ENCODE results near the gene RB1. TPM values are rescaled to one million over a fixed set of nuclear protein-coding genes. Genes with fewer than 3 reads are reported as not detected.

Gene RB1
- total RNA-seq, 1 experiment from 2014 or later, result 36.7 TPM

DNA sequence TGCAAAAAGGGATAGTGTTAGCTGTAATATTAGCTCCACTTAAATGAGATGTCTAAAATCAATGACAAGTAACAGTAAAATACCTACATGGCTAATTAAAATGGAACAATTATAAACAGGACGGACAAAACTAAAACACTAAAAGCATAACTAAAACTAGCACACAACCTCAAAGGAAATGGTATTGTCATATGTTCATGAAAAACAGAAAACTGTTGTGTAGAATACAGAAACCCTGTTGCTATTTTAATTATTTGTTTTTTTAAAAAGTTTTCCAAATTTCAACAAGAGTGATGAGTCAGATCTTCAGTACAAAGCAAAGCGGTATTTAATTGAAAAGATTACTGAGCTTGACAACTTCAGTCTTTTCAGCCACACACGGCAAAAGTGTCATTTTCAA lies 225.2 kb downstream of the RB1 start:
- Histone ChIP-seq H4K20me1 (ENCODE audit: insufficient read depth) (no peaks in the 10 kb centered on the region), H3K27ac (ENCODE audit: low read depth, low read length) (no peak overlapping the region), H3K4me2 (ENCODE audit: low read length) (no peak overlapping the region), H3K4me1 (ENCODE audit: control insufficient read depth in 1 of 2, insufficient read depth in 2 of 2, low read length in 2 of 2) (peaks cover 5 to 13% of the 10 kb centered on the region in 2 experiments; a peak in 2 of 4 replicates), H3K4me3 (replicated peaks in 1 of 2; ENCODE audit: low read depth in 1 of 2, low read length in 2 of 2) (no peak overlapping the region), H2AFZ (ENCODE audit: low read depth, low read length, poor library complexity, severe bottlenecking) (no peak overlapping the region), H3K9me3 (ENCODE audit: control insufficient read depth in 1 of 2, insufficient read depth in 1 of 2, low read depth in 1 of 2, low read length in 2 of 2) (no peaks in the 10 kb centered on the region), H3K27me3 (ENCODE audit: insufficient read depth, low read length) (no peaks in the 10 kb centered on the region), H3K9me2 (ENCODE audit: insufficient read depth) (no peaks in the 10 kb centered on the region), H3K9ac (ENCODE audit: low read length) (no peak overlapping the region), H3K79me2 (ENCODE audit: insufficient read depth, low read length) (no peaks in the 10 kb centered on the region), H3K36me3 (ENCODE audit: control insufficient read depth in 1 of 2, insufficient read depth in 2 of 2, low read length in 2 of 2) (no peaks in the 10 kb centered on the region)
- ATAC-seq (no peak), DNase-seq (ENCODE audit: low read depth, low spot score) (no peak)
- ChIA-PET CTCF (no interaction called here), RAD21 (ENCODE audit: low non-redundant PET in 1 of 2, low total read pairs in 2 of 2, uncharacterized antibody in 2 of 2, unreplicated experiment in 2 of 2) (no interaction called here), POLR2A (no interaction called here)
- TF ChIP-seq, protein P1, sequence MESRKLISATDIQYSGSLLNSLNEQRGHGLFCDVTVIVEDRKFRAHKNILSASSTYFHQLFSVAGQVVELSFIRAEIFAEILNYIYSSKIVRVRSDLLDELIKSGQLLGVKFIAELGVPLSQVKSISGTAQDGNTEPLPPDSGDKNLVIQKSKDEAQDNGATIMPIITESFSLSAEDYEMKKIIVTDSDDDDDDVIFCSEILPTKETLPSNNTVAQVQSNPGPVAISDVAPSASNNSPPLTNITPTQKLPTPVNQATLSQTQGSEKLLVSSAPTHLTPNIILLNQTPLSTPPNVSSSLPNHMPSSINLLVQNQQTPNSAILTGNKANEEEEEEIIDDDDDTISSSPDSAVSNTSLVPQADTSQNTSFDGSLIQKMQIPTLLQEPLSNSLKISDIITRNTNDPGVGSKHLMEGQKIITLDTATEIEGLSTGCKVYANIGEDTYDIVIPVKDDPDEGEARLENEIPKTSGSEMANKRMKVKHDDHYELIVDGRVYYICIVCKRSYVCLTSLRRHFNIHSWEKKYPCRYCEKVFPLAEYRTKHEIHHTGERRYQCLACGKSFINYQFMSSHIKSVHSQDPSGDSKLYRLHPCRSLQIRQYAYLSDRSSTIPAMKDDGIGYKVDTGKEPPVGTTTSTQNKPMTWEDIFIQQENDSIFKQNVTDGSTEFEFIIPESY (IDR thresholded peaks at IDR 0.05; ENCODE audit: extremely low read depth, insufficient replicate concordance, low read length), result no peak
- TF ChIP-seq SP1 (IDR thresholded peaks at IDR 0.05; ENCODE audit: low read depth), result no peak
- TF ChIP-seq FOSL1 (IDR thresholded peaks at IDR 0.05; ENCODE audit: low read depth), result no peak
- no peak for TF ChIP-seq REST (IDR thresholded peaks at IDR 0.05; ENCODE audit: low read depth)
- no peak for TF ChIP-seq RAD21 (IDR thresholded peaks at IDR 0.05; ENCODE audit: low read depth)
- no peak for TF ChIP-seq YY1 (IDR thresholded peaks at IDR 0.05; ENCODE audit: extremely low read depth, insufficient replicate concordance, low read depth, low read length)
- intact Hi-C loops (cut with micrococcal nuclease), result no loop called here
- no TSS peak for BruUV-seq (replicated peaks)
